ENCODE data around the gene CALML5.

Gene CALML5

DNA sequence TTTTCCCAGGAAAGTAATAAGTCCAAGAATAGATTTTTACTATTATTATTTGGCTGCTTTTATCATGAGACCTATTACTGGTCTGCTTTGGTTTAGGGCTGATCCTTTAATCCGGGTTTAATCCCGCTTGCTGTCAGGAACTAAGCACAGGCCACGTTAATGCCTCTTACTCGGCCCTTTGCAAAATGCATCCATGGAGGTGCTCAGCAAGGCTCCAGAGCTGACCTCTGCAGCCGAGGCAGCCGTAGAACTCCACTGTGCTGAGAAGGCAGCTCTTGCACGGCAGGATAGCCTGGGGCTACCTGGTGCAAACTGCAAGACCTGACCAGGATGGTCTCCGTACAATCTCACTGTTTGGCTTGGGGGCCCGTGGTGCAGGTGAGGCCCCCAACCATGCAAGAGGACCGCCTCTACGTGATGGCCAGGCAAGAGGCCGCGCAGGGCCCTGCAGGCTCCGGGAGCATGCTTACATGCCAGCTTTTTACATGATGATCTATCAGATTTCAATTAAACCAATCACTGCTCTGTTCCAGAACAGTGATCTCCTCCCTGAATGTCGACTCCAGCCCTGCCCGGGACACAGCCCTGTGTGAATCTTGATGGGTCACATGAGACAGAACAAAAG lies 15.0 kb upstream of the CALML5 start:
- DNase-seq, result no peak

- DNase-seq, result no peak
Measured at GRCh38 chr10:5512881-5513612, 13.7 kb upstream of the CALML5 start.

DNA sequence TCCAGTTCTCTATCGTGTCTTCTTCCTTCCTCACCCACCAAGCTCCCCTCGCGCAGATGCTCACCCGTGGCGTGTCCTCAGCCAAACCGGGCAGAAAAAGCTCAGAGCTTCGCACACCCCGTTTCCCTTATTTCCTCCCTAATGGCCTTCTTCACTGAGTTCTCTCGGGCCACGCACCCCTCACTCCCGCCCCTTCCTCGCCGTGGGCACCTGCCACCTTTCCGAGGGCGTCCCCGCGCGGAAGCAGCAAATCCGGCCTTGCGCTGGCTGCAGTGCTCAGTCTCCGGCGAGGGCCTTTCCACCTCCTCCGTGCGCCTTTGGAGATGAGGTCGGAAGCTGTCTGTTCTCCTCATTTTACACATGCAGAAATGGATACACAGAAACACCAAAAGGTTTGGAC lies 13.0 kb upstream of the CALML5 start:
- DNase-seq, result no peak

DNA sequence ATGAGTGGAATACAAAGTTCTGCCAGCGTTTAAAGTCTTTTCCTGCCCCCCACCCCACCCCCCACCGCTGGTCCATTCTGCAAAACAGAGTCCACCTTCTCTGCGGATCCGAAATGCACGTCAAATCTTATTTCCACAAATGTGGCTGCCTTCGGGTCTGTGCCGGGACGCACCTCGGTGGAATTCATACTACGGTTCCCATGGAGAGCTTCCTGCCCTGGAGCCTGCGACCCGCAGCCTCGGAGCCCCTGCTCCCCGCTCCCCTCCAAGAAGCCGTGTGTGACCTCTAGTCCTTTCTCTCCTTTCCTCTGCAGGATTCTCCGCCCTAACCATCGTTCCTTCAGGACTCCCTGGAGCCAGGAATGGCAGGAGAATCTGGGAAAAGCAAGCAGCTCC lies 12.5 kb upstream of the CALML5 start:
- DNase-seq, result no peak

DNA sequence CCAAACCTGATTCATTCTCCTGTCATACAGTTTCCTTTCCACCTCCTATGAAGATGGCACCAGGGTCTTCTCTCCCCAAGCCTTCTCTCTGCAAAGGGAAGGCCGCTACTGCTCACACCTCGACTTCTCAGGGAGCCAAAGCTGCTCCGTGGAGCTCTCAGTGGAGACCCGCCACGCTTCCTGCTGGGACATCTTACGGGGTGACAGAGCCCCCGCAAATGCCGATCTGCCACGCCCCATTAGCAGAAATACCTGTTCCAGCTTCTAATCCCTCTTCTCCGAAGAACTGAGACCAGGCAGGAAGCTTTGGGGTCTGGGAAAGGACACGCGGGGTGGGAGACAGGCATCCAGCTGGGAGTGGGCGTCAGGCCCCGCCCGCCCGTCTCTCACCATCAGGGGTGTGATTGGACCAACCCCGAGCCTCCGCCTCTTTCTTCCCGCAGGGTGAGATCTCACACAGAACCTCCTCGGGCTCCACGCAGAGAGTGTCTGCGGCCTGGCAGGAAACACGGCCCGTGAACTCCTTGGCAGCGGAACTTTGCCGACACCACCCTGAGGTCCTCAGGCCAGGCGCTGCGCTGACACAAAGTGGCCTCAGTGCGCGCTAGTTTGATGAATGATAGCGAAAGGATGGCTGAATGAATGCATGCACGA lies 12.0 kb upstream of the CALML5 start:
- DNase-seq, result no peak

GRCh38 chr10:5510281-5511072 lies 11.1 kb upstream of the CALML5 start:
- no peak for DNase-seq

DNA sequence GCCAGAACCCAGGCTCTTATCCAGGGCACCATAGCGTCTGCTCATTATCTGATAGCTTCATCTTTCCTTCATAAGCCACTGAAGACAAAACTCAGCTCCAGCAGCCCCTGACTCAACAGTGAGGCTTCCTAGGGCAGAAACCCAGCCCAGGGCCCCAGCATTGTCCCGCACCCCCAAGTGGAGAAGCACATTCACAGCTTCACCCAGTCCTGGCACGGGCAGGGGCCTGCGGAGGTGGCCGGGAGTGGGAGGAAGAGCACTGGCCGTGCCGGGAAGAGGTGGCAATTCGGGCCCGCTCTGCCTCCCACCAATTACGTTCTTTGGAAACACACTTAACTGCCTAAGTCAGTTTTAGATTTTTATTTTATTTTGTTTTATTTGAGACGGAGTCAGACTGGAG lies 10.3 kb upstream of the CALML5 start:
- DNase-seq, result no peak

DNA sequence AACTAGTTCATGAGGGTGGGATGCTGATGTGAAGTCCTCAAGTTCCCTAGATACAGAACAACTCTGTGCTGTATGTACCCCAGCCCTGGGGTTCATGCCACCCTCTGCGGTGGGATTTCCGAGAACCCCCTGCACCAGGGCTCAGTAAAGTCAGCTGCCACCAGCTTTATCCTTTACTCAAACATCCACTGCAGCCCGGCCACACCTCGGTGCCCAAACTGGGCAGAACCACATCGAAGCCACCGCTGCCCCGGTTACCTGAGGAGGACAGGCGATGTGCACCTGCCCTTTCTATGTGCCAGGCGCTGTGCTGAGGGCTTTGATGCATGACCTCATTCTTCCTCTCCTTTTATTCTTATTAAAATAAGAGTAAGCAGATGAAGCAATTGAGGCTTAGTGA lies 9.9 kb upstream of the CALML5 start:
- DNase-seq, result no peak

GRCh38 chr10:5508786-5509185 lies 9.4 kb upstream of the CALML5 start:
- no peak for DNase-seq

DNA sequence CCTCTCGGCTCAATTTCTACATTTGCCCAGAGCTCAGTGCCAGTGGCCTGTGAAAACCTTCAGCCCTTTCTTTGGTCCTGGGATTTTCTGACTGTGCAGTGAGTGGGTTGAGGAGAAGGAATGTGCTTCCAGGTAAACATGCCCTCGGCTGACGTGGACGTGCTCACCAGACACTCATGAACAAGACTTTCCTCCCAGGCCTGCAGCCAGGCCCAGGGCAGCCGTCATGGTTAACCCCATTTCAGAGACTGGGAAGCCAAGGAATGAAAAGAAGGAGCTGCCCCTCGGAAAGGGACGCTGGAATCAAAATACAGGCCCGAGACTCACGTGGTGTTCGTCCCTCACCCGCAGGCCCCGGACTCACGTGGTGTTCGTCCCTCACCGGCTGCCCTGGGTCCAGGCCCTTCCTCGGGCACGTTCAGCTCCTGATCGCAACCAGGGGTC lies 8.8 kb upstream of the CALML5 start:
- no peak for DNase-seq

DNA sequence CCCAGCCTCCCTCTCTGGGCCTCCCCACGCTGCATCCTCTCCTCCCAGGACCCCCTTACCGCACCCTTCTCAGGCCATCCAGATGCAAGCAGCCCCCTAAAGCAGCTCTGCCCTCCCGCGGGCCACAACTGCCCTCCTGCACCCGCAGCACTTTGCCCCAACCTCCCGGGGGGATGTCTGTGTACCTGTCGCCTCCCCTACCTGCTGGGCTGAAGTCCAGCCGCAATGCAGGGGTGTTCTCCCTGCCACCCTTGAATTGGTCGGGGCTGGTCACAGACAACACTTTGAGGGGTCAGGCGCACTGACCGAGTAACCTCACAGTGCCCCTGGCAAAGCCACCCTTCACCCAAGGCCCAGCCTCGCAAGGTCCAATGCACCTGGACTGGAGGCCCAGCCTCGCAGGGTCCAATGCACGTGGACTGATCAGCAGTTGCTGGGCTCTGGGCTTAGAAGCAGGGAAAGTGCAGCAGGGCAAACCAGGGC lies 8.3 kb upstream of the CALML5 start:
- DNase-seq, result no peak

- DNase-seq, result no peak
Measured at GRCh38 chr10:5506751-5507648, 7.6 kb upstream of the CALML5 start.

DNA sequence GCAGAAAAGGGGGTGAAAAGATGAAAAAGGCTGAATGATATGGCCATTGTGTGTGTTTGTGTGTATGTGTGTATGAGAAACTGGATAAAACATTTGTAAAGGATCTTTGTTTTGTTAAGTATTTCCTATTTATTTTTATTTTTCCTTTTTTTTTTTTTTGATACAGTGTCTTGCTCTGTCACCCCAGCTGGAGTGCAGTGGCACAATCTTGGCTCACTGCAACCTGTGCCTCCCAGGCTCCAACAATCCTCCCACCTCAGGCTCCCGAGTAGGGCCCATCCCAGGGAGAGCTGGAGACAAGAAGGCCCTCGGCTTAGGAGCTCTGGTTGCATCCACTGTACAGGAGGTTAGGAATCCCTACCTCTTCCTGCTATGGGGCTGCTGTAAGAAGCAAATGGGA lies 6.9 kb upstream of the CALML5 start:
- no peak for DNase-seq

DNA sequence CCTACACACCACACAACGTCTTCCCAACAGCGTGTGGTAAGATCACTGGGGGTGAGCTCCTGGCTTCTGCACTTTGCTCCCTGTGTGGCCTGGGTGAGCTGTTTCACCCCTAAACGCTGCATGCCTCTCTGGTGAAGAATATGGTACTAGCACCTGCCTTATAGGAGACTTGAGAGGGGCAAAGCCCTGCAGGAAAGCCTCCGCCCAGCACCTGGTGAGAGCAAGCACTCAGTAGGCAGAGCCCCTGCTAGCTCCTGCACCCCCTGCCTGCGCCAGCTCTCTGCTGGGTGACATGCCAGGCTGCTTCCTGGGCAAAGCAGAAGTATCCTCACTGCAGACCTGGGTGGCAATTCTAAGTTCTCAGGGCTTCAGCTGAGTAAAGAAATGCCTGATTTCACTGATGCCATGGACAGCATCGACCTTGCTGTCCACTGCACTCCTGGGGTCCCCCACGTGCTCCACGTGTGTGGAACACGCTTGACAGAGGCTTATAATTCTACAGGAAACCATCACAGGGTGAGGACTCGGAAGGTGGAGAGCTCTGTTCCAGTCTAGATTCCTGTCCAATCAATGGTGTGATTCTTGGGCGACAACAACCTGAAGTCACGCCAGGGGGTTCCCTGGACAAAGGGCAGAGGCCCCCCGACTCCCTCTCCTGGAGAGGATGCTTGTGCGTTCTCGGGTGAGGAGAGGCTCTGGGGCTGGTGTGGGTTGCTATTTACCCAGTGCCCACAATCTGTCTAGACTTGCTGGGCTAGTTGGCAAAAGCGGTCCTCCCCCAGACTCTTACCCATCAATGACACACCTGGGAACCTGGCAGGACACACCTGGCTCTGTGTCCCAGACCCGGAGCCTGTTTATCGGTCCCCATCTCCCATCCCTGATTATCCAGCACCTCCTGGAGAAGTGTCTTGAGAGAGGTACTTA lies 5.0 kb upstream of the CALML5 start:
- no peak for DNase-seq

DNA sequence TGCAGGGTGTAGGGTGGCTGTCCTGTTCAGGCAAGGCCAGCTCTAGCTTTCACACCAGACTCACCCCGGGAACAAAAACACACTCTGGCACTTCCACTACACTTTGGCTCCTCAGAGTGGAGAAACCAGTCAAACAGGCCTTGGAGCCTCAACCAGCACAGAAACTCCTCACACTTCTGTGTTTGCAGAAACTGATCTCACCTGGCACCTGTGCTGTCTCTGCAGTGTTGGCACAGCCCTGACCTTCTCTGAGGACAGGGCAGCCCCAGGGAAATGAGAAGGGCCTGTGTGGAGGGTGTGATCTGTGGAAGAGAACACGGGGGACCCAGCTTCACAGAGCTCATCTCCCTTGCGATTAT lies 4.1 kb upstream of the CALML5 start:
- DNase-seq, result no peak

DNA sequence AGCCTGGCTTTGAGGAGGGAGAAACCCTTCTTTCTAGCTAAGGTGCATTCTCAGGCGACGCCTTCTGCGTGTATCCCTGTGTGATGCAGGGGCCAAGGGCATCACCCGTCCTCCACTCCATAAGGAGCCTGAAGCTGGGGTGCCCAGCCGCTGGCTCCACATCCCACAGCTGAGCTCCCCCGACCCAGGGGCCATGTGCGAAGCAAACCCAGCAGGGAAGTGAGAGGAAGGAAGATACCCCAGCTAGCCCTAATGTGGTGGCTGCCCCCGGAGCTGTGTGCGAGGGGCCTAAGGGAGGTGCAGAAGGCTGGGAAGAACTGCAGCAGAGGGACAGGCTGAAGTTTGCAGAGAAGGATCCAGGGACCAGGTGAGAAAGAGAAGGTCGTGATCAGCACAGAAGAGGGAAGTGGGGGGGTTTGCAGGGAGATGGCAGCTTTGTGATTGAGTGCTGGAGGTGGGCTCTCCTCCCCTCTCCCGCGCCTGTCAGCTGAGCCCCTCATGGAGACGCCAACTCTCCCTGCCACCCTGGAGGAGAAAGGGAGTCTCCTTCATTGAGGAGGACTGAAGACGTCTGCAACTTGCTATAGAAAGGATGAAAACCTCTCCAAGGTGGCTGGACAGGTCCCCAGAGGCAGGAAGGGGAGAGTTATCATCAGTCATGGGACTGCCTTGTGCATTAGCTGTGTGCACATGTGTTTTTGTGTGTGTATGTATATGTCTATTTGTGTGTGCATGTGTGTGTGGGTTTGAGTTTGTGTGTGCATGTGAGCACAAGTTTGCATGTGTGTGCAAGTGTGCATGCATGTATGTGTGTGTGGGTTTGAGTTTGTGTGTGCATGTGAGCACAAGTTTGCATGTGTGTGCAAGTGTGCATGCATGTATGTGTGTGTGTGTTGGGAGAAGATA lies 3.5 kb upstream of the CALML5 start:
- no peak for DNase-seq

DNA sequence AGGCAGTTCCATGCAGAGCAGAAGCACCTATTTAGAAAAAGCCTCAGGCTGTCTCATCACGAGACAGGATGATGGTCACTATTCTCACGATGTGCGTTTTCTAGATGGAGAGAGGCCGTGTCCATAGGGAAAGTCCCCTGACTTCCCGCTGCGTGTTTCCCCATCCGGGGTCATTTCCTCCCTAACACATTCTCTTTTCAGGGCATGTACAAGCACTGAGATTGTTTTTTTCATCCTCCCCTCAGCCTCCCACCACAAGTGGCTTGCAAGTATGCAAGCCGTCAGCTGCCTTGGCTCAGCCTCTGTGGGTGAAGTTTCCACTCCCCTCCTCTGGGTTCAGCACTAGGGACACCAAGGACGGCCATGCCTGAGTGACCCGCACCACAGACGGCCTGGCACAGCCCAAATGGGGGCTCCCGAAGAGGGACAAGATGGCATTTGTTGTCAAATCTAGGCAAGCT lies 2.7 kb upstream of the CALML5 start:
- no peak for DNase-seq

- DNase-seq, result no peak
Measured at GRCh38 chr10:5500910-5501309, 1.5 kb upstream of the CALML5 start.

DNA sequence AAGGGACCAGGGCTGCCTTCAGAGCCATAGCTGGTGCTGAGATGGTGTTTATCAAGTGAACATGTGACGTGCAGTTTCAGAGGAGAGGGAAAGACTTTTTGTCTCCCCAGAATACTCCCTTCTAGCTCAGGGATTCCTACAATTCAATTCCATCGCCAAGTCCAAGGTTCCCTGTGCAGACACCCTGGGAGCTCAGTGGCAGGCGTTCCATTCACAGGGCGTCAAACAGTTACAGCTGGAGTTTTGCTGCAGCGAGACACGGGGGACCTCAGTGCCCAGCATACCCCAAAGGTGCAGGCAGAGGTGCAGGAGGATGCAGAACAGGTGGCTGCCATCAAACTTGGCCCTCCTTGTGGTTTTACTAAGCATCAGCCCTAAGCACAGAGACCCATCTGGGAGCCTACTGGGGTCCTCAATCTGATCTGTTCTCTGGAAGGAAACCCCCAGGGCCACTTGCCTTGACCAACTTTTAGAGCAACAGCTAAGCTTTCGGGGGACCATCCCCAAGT lies 846 bp upstream of the CALML5 start:
- no peak for DNase-seq

Data from NCI-H1436 (cell line).